Hematopoietic multipotent progenitor cell treated with erythropoietin and hydrocortisone succinate and interleukin-3 and kit ligand, for 15 days (in vitro differentiated cells): ENCODE data around the gene NOS1.

Experiments used
- DNase-seq: peaks from one replicate; pipeline ENCODE4 v3.0.0-alpha.2; 2015; ENCODE audit warnings: low spot score

Gene NOS1

DNA sequence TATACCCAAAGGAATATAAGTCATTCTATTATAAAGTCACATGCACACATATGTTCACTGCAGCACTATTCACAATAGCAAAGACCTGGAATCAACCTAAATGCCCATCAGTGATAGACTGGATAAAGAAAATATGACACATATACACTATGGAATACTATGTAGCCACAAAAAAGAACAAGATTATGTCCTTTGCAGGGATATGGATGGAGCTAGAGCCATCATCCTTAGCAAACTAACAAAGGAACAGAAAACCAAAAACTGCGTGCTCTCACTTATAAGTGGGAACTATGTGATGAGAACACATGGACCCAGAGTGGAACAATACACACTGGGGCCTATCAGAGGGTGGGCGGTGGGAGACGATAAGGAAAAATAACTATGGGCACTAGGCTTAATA is 192.4 kb downstream of the NOS1 start:
- no peak for DNase-seq

DNA sequence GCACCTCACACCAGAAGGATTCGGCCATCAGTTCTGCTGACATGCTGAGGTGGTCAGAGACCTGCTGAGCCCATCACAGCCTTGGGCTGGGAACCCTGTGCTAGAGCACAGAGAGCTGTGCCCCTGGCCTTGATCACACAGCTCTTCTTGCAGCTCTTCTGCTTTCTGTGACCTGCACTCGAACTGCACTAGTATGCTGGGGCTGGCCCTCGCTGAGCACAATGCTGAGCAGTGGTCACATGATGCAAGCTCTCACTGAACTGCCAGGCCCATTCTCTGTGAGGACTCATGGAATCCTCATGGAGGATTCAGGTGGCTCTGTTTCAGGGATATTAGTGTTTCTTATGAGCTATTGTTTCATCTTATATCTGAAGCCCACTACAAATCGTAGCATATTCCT is 193.7 kb downstream of the NOS1 start:
- DNase-seq, result no peak

DNA sequence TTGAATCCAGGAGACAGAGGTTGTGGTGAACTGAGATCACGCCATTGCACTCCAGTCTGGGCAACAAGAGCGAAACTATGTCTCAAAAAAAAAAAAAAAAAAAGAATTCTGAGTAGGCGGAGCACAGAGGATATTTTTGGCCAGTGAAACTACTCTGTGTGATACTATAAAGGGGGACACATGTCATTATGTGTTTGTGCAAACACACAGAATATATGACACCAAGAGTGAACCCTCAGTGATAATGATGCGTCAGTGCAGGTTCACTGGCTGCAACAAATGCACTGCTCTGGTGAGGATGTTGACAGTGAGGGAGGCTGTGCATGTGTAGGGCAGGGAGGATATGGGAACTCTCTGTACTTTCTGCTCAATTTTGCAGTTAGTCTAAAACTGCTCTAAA is 195.3 kb downstream of the NOS1 start:
- no peak for DNase-seq

DNA sequence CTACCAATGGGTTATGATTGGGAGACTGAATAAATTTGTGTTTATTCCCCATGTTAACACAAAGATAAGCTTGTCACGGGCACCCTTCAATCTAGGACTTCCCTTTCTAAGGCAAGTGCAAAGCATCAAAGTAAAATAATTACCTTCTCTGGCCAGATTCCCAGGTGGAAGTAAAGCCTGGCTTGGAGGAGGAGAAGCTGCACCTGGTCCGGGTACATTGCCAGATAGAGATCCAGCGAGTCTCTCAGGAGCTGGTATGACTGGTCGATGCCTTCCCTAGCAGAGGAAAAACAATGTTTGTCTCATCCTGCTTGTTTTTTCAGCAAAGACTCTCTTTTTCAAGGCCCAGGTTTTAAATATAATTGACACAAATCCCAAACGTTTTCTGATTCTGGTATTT is 196.1 kb downstream of the NOS1 start:
- DNase-seq, result no peak

DNA sequence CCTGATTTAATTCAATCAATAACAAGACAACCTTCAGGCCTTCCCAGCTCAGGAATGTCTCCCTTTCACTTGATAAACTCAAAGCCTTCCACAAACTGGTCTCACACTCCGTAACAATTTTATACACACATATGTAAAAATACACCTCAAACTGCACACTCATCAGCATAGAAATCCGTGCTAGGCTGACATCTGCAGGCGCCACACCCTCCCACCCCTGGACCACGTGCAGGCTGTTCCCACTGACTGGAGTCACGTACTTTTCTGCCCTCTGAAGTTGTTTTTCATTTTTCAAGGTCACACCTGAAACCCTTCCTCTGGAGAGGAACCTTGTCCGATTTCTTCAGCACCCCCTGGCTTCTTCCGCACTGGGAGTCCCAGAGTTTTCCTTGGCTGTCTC is 198.8 kb downstream of the NOS1 start:
- DNase-seq, result no peak

DNA sequence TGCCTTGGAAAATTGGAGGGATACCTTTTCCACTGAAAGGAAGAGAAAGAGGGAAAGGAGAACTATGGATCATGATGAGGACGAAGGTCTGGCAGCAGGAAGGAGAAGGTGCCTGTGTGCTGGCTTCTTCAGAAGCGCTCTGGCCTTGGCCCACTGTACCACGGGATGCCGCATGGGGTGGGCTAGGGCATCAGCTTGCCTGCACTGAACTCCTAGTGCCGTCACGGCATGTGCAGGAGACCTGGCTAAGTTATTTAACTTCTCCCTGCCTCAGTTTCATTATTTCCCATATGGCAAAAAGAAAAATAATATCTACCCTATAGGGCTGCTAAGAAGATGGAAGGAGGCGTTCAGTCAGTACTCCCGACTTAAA is 199.3 kb downstream of the NOS1 start:
- DNase-seq, result no peak

DNA sequence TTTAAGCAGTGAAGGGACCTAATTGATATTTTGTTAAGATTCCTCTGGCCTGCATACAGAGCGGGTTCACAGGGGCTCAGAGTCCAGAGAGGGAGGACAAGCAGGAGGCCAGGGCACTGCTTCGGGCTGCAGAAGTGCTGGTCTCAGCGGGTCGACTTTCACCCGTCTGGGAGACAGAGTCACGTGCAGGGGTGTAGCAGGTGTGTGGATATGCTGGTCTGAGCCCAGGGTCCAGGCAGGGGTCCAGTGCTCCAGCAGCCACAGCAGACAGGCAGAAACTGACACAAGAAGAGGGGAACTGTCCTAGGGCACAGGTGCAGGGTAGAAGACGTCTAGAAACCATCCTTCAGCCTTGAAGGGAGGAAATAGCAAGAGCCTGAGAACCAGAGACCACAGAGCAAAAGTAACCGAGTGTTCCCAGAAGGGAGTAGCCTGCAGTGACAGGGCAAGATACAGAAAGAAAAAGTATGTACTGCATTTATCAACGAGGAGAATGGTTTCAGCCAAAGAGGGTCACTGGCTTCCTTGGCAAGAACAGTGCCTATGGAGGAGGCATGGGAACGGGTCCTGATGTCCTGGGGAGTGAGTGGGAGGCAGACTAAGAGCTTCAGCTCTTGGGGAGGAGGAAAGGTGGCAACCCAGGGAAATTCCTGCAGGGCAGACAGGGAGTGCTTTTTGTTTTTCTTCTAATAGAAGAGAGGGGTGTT is 199.8 kb downstream of the NOS1 start:
- no peak for DNase-seq

DNA sequence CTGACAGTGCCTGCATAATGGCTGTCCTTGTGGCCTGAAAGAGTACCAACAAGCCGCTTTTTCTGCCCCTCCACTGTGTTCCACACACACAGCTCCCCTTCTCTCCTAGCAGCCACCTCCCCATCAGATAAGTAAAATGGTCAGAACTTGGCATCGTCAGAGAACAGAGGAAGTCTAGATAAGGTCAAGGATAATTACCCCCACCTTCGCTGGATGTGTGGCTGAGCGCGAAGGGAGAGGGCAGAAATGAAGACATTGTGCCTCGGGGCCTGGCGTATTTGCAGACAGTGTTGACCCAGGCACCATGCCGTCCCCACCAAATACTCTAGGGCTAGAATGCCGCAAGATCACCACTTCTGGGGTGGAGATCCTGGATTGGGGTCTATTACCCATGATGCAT is 201.8 kb downstream of the NOS1 start:
- DNase-seq, result no peak

DNA sequence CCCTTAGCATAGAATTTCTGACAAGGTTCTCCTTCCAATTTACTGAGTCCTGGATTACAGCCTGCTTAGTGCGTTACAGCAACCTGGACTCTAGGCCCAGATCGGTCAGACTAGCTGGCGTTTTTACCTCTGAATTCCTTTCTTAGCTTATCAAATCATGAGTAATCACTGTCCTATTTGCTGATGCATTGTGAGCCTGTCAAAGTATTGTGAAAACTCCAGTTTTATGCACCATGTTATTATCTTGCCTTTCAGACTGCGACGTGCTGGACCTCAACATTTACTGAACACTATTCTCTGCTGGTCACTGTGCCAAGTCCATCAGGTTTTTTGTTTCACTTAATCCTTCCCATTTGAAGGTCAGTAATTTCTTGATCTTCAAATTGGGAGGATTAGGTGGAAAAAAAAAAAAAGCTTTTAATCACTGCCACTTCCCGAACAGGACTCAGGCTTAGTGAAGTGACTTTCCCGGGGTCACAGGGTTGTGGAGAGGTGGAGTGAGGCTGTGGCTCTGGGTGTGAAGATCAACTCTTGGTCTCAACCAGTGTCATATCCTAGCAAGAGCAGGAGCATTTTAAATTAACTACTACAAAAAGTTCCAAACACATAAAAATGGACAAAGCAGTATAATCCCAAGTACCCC is 202.4 kb downstream of the NOS1 start:
- no peak for DNase-seq
